Vagina (tissue), 2 donors: ENCODE measurements around the gene HECTD2. TPM values are rescaled to one million over a fixed set of nuclear protein-coding genes. Genes with fewer than 3 reads are reported as not detected.

ENCODE experiments used
- DNase-seq, 2 donors: peaks; one replicate each; pipeline ENCODE4 v3.0.0-alpha.2; 2017; ENCODE audit errors: extremely low spot score in 2 of 2
- H3K27ac ChIP-seq: fragments of 200-600 bp; sonication (generic); one replicate; pipeline ENCODE4 v1.5.1; 2019
- H3K27me3 ChIP-seq: fragments of 200-600 bp; sonication (generic); one replicate; pipeline ENCODE4 v1.5.1; 2019
- H3K36me3 ChIP-seq, 2 donors: fragments of 200-600 bp; sonication (generic); one replicate each; pipeline ENCODE4 v1.5.1; 2017 to 2019
- H3K4me1 ChIP-seq: fragments of 200-600 bp; sonication (generic); one replicate; pipeline ENCODE4 v1.5.1; 2019
- H3K4me3 ChIP-seq, 2 donors: fragments of 200-600 bp; sonication (generic); 1 replicate in 1 of 2; 2 replicates in 1 of 2; pipeline ENCODE4 v1.5.1; 2016 to 2019
- H3K9me3 ChIP-seq: fragments of 200-600 bp; sonication (generic); one replicate; pipeline ENCODE4 v1.5.1; 2019
- POLR2A ChIP-seq, 2 donors: fragments of 450-650 bp; IDR thresholded peaks; one replicate each; pipeline ENCODE4 v1.6.1; 2017; ENCODE audit warnings: antibody characterized with exemption in 2 of 2, mild to moderate bottlenecking in 2 of 2, moderate library complexity in 2 of 2
- POLR2AphosphoS5 ChIP-seq, 2 donors: sonication (generic); formaldehyde crosslinking; IDR thresholded peaks; one replicate each; pipeline ENCODE4 v1.9.0; 2017; ENCODE audit warnings: antibody characterized with exemption in 2 of 2, mild to moderate bottlenecking in 2 of 2, low read depth in 1 of 2; ENCODE audit not compliant: insufficient read depth in 1 of 2
- intact Hi-C: fragments of 100-400 bp; cut with DNase I; formaldehyde crosslinking; loops from one replicate; pipeline ENCODE4 v1.15.1; 2023
- total RNA-seq: library from RNA; depleted of rRNA; stranded (reverse); fragments of >200 nt; gene quantifications from one replicate; pipeline ENCODE4 v1.2.3, GENCODE V29; 2016
- TF ChIP-seq, protein P1 (sequence below), 3 experiments: fragments of 450-650 bp in 2 of 3; fragments of 200-600 bp in 1 of 3; sonication (generic) in 1 of 3; IDR thresholded peaks; one replicate each; pipeline ENCODE4 v1.5.1; 2017 to 2019; ENCODE audit warnings: antibody characterized with exemption in 3 of 3, mild to moderate bottlenecking in 2 of 3, moderate library complexity in 2 of 3

The HECTD2 gene
- total RNA-seq, 1 donor from 2014 or later = 13.3 TPM

DNA sequence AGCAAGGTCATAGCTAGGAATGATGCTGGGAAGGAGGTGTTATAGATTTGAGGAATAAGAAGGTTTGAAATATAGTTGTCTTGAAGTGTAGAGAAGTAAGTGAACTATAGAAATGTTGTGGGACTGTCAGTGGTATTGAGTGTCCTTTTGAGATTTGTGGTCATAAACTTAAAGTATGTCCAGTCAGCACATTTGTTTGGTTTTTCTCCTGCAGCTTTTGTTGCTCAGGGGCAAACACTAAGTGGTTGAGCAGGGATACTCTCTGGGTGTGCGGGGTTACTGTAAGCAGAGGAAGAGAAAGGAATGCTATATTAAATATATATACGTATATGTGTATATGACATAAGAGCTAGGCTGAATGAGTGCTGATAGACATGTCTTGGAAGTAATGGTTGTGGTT is 67.1 kb downstream of the HECTD2 start:
- intact Hi-C loops = no loop called here

DNA sequence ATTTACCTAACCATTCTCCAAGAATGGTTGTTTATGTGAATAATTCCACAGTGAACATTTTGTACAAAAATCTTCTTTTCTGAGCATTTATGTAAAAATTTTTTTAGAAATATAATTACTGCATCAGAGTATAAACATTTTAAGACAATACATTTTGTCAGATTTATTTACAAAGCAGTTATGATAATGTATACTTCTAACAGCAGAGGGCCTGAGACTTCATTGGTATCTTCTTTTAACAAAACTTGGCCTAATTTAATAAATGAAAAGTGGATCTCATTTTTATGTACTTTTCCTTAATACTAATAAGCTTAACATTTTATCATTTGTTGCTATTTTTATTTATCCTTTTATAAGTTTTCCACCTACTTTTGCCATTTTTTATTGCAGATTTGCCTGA is 69.4 kb downstream of the HECTD2 start:
- H3K4me3 ChIP-seq = no peak overlapping the region
- intact Hi-C loops = no loop called here

More for the DNA sequence above, 67.1 kb downstream of the HECTD2 start:
- H3K4me3 ChIP-seq = no peak overlapping the region
- H3K4me1 ChIP-seq = no peaks in the 10 kb centered on the region
- TF ChIP-seq POLR2AphosphoS5 (IDR thresholded peaks at IDR 0.05; ENCODE audit: insufficient read depth in 1 of 2, low read depth in 1 of 2) (no peak), POLR2A (IDR thresholded peaks at IDR 0.05) (no peak)
- TF ChIP-seq, protein P1, sequence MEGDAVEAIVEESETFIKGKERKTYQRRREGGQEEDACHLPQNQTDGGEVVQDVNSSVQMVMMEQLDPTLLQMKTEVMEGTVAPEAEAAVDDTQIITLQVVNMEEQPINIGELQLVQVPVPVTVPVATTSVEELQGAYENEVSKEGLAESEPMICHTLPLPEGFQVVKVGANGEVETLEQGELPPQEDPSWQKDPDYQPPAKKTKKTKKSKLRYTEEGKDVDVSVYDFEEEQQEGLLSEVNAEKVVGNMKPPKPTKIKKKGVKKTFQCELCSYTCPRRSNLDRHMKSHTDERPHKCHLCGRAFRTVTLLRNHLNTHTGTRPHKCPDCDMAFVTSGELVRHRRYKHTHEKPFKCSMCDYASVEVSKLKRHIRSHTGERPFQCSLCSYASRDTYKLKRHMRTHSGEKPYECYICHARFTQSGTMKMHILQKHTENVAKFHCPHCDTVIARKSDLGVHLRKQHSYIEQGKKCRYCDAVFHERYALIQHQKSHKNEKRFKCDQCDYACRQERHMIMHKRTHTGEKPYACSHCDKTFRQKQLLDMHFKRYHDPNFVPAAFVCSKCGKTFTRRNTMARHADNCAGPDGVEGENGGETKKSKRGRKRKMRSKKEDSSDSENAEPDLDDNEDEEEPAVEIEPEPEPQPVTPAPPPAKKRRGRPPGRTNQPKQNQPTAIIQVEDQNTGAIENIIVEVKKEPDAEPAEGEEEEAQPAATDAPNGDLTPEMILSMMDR (IDR thresholded peaks at IDR 0.05) = no peak
- DNase-seq = no peak
- H3K9me3 ChIP-seq = no peaks in the 10 kb centered on the region
- no peak overlapping the region for H3K27ac ChIP-seq
- no peaks in the 10 kb centered on the region for H3K27me3 ChIP-seq
- no peaks in the 10 kb centered on the region for H3K36me3 ChIP-seq

DNA sequence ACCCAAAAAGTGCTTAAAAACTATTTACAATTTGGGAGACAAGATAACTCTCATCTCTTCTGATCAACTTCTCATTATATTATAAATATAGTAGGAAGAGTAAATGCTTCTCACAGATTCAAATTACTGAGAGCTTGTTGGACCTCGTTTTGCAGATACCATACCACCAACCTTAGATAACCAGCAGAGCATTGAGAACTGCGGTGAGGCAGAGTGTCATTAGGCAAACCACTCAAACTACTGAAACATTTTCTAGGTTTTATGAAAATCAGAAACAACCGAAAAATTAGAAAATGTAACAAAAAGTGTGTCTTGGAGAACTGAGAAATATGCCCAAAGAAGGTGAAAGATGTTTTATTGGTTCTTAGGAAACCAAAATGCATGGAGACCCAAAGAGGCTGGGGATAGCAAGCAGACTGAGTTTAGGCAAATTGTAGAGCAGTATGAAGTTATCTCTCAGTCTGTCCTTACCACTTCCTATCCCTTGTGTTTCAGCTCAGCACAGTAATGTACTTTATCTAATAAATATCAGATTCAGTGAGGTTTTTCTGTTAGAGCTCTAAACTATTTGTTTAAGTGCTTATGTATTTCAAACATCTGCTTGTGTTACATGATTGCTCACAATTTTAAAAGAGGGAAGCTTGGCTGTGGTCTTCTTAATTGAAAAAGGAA is 77.9 kb downstream of the HECTD2 start:
- Histone ChIP-seq H3K9me3 (no peaks in the 10 kb centered on the region), H3K4me3 (no peak overlapping the region), H3K27me3 (no peaks in the 10 kb centered on the region), H3K4me1 (no peaks in the 10 kb centered on the region), H3K36me3 (peaks cover 0 to 2% of the 10 kb centered on the region in 2 donors), H3K27ac (no peak overlapping the region)
- no peak for DNase-seq
- intact Hi-C loops = no loop called here
- TF ChIP-seq, protein P1 (IDR thresholded peaks at IDR 0.05) = no peak
- TF ChIP-seq POLR2A (IDR thresholded peaks at IDR 0.05) (no peak), POLR2AphosphoS5 (IDR thresholded peaks at IDR 0.05; ENCODE audit: insufficient read depth in 1 of 2, low read depth in 1 of 2) (no peak)

More for the DNA sequence above, 69.4 kb downstream of the HECTD2 start:
- no peaks in the 10 kb centered on the region for H3K4me1 ChIP-seq
- TF ChIP-seq, protein P1 (IDR thresholded peaks at IDR 0.05) = no peak
- TF ChIP-seq POLR2AphosphoS5 (IDR thresholded peaks at IDR 0.05; ENCODE audit: insufficient read depth in 1 of 2, low read depth in 1 of 2) (no peak), POLR2A (IDR thresholded peaks at IDR 0.05) (no peak)
- H3K36me3 ChIP-seq = no peaks in the 10 kb centered on the region
- DNase-seq = no peak
- no peak overlapping the region for H3K27ac ChIP-seq
- no peaks in the 10 kb centered on the region for H3K27me3 ChIP-seq
- no peaks in the 10 kb centered on the region for H3K9me3 ChIP-seq

DNA sequence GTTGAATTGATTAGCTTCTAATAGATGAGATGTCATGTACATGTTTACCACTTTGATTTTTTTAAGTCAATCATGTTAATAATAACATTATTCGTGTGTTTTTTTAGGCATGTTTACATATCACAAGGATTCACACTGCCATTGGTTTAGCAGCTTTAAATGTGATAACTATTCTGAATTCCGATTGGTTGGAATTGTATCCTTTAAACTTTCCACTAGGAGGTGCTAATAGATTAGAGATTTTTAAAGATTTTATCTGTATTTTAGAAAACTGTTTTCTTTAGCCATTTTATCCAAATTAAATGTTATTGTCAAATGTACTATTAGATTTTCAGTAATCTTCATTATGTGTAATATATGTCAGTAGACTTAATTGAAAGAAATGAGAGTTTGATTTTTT is 83.2 kb downstream of the HECTD2 start:
- H3K27ac ChIP-seq = no peak overlapping the region
- H3K9me3 ChIP-seq = no peaks in the 10 kb centered on the region
- H3K27me3 ChIP-seq = no peaks in the 10 kb centered on the region
- H3K4me1 ChIP-seq = no peaks in the 10 kb centered on the region
- intact Hi-C loops = loop anchor here (10.0 kb wide), 1 partner anchor 141 kb away; the partner anchor contains the start of gene PPP1R3C
- H3K4me3 ChIP-seq = no peak overlapping the region
- peaks cover 0 to 2% of the 10 kb centered on the region in 2 donors for H3K36me3 ChIP-seq
- no peak for DNase-seq
- TF ChIP-seq POLR2A (IDR thresholded peaks at IDR 0.05) (no peak), POLR2AphosphoS5 (IDR thresholded peaks at IDR 0.05; ENCODE audit: insufficient read depth in 1 of 2, low read depth in 1 of 2) (peak in 1 of 2 donors; percentile 41)
- TF ChIP-seq, protein P1 (IDR thresholded peaks at IDR 0.05) = peak; percentile 36 to 64 (median 39)

DNA sequence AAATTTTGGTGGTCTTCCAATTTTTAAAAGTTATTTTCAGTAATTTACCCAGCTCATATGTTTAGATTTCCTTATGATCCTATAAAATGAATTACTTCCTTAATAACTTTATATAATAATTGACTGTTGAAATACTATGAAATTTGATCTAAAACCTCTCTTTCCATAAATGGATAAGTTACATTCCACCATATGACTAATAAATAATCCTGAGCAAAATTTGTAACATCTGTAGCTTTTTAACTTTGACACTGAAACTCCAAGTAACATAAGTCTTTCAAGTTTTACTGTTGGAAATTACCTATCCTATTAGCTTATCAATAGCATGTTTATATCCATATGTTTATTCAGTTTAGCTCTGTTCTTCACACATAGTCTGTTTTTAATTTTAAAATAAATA is 85.3 kb downstream of the HECTD2 start:
- Histone ChIP-seq H3K36me3 (no peaks in the 10 kb centered on the region), H3K27ac (no peak overlapping the region), H3K9me3 (no peaks in the 10 kb centered on the region), H3K4me1 (no peaks in the 10 kb centered on the region), H3K4me3 (no peak overlapping the region), H3K27me3 (no peaks in the 10 kb centered on the region)
- intact Hi-C loops = loop anchor here (10.0 kb wide), 1 partner anchor 139 kb away; the partner anchor contains the start of gene PPP1R3C
- no peak for DNase-seq
- TF ChIP-seq POLR2AphosphoS5 (IDR thresholded peaks at IDR 0.05; ENCODE audit: insufficient read depth in 1 of 2, low read depth in 1 of 2) = no peak
- no peak for TF ChIP-seq POLR2A (IDR thresholded peaks at IDR 0.05)
- TF ChIP-seq, protein P1 (IDR thresholded peaks at IDR 0.05) = no peak
